Caco-2 (cell line): ENCODE data around the gene FEZ2. TPM values are rescaled to one million over a fixed set of nuclear protein-coding genes. Genes with fewer than 3 reads are reported as not detected.
A peak's percentile ranks its signal among the peaks of the same experiment; 100 is the strongest.

Experiments used
- BruUV-seq: library from RNA; stranded (reverse); fragments of 400-500 nt; replicated peaks from 2 replicates; lab custom pipeline; 2021; lab: Mats Ljungman, UMichigan
- CTCF ChIA-PET: fragments of 300-600 bp; sonication (Branson Sonifier 250); formaldehyde crosslinking; loops from one replicate; lab custom pipeline; 2022; ENCODE audit warnings: antibody characterized with exemption; lab: Charles Lee
- POLR2A ChIA-PET: fragments of 300-600 bp; sonication (Branson Sonifier 250); formaldehyde crosslinking; loops from one replicate; lab custom pipeline; 2022; ENCODE audit warnings: antibody characterized with exemption; lab: Charles Lee
- DNase-seq, 2 experiments: peaks; one replicate each; pipeline versions ENCODE4 v3.0.0 to v3.0.0-alpha.2; 2020 to 2022
- H3K27me3 ChIP-seq: replicated peaks from 2 replicates; pipeline ENCODE4 v1.6.0; 2011; ENCODE audit warnings: low read length; ENCODE audit not compliant: control insufficient read depth, insufficient read depth
- H3K36me3 ChIP-seq: 2 replicates; pipeline ENCODE4 v1.5.1; 2011; ENCODE audit warnings: low read length; ENCODE audit not compliant: control insufficient read depth, insufficient read depth
- H3K4me1 ChIP-seq: fragments of 250-450 bp; sonication (Bioruptor Pico); 2 replicates; pipeline ENCODE4 v1.5.1; 2020; ENCODE audit warnings: mild to moderate bottlenecking
- H3K4me3 ChIP-seq: 2 replicates; pipeline ENCODE4 v1.5.1; 2011; ENCODE audit warnings: low read depth, mild to moderate bottlenecking, control low read depth, low read length
- H3K9me3 ChIP-seq: fragments of 250-450 bp; sonication (Bioruptor Pico); 2 replicates; pipeline ENCODE4 v1.5.1; 2020; ENCODE audit warnings: mild to moderate bottlenecking, moderate library complexity
- H3K27ac Mint-ChIP-seq: one replicate; pipeline ENCODE4 v1.8.0; 2022; ENCODE audit warnings: mixed read lengths; ENCODE audit not compliant: unreplicated experiment
- H3K27me3 Mint-ChIP-seq: one replicate; pipeline ENCODE4 v1.8.0; 2022; ENCODE audit warnings: mixed read lengths; ENCODE audit not compliant: insufficient read depth, unreplicated experiment
- H3K36me3 Mint-ChIP-seq: one replicate; pipeline ENCODE4 v1.8.0; 2022; ENCODE audit warnings: mild to moderate bottlenecking, mixed read lengths; ENCODE audit not compliant: insufficient read depth, unreplicated experiment
- H3K4me1 Mint-ChIP-seq: one replicate; pipeline ENCODE4 v1.8.0; 2022; ENCODE audit warnings: low read depth, mixed read lengths; ENCODE audit not compliant: unreplicated experiment
- H3K4me3 Mint-ChIP-seq: one replicate; pipeline ENCODE4 v1.8.0; 2022; ENCODE audit warnings: mild to moderate bottlenecking, moderate library complexity, mixed read lengths; ENCODE audit not compliant: unreplicated experiment
- H3K9me3 Mint-ChIP-seq: one replicate; pipeline ENCODE4 v1.8.0; 2022; ENCODE audit warnings: mixed read lengths; ENCODE audit not compliant: unreplicated experiment
- CTCF ChIP-seq, 2 experiments: fragments of 200-600 bp in 1 of 2; IDR thresholded peaks; 1 replicate in 1 of 2; 2 replicates in 1 of 2; pipeline versions ENCODE4 v1.5.1 to v1.8.0; 2011 to 2022; ENCODE audit warnings: antibody characterized with exemption in 1 of 2, control low read depth in 1 of 2, inconsistent platforms in 1 of 2, low read depth in 1 of 2, low read length in 1 of 2, mild to moderate bottlenecking in 1 of 2, moderate library complexity in 1 of 2; ENCODE audit not compliant: insufficient read depth in 1 of 2, severe bottlenecking in 1 of 2, unreplicated experiment in 1 of 2
- intact Hi-C: fragments of 100-400 bp; cut with micrococcal nuclease; formaldehyde crosslinking; loops from one replicate; pipeline ENCODE4 v1.10.0; 2022; ENCODE audit not compliant: unreplicated experiment
- total RNA-seq: library from RNA; stranded (reverse); gene quantifications from 2 replicates; pipeline ENCODE4 v1.2.3, GENCODE V29; 2022

Gene FEZ2
- total RNA-seq, 1 experiment from 2014 or later = 55.8 TPM

GRCh38 chr2:36555789-36556188 lies 42.2 kb downstream of the FEZ2 start:
- Mint-ChIP-seq H3K27ac (no peak overlapping the region), H3K4me1 (peaks cover 15% of the 10 kb centered on the region), H3K9me3 (no peaks in the 10 kb centered on the region), H3K4me3 (no peak overlapping the region), H3K36me3 (peaks cover 96% of the 10 kb centered on the region), H3K27me3 (no peaks in the 10 kb centered on the region)
- BruUV-seq = no TSS peak
- ChIA-PET POLR2A (no interaction called here), CTCF (no interaction called here)
- intact Hi-C loops = no loop called here
- H3K4me3 ChIP-seq = no peak overlapping the region
- DNase-seq = no peak
- TF ChIP-seq CTCF (IDR thresholded peaks at IDR 0.05; ENCODE audit: insufficient read depth in 1 of 2, low read depth in 1 of 2, low read length in 1 of 2, severe bottlenecking in 1 of 2, unreplicated experiment in 1 of 2) = no peak
- peaks cover 7% of the 10 kb centered on the region for H3K4me1 ChIP-seq
- H3K36me3 ChIP-seq = peaks cover 3% of the 10 kb centered on the region
- H3K9me3 ChIP-seq = no peaks in the 10 kb centered on the region
- no peaks in the 10 kb centered on the region for H3K27me3 ChIP-seq

GRCh38 chr2:36554531-36554930 lies 43.4 kb downstream of the FEZ2 start:
- no peak for DNase-seq
- Histone ChIP-seq H3K9me3 (no peaks in the 10 kb centered on the region), H3K4me1 (no peaks in the 10 kb centered on the region), H3K4me3 (no peak overlapping the region), H3K27me3 (no peaks in the 10 kb centered on the region), H3K36me3 (peaks cover 3% of the 10 kb centered on the region)
- peak overlapping the region; percentile 9 for H3K27ac Mint-ChIP-seq
- H3K27me3 Mint-ChIP-seq = no peaks in the 10 kb centered on the region
- ChIA-PET CTCF (no interaction called here), POLR2A (no interaction called here)
- peaks cover 11% of the 10 kb centered on the region for H3K4me1 Mint-ChIP-seq
- TF ChIP-seq CTCF (IDR thresholded peaks at IDR 0.05; ENCODE audit: insufficient read depth in 1 of 2, low read depth in 1 of 2, low read length in 1 of 2, severe bottlenecking in 1 of 2, unreplicated experiment in 1 of 2) = no peak
- intact Hi-C loops = no loop called here
- no peaks in the 10 kb centered on the region for H3K9me3 Mint-ChIP-seq
- no peak overlapping the region for H3K4me3 Mint-ChIP-seq
- no TSS peak for BruUV-seq
- H3K36me3 Mint-ChIP-seq = peaks cover 98% of the 10 kb centered on the region

GRCh38 chr2:36553683-36554082 lies 44.3 kb downstream of the FEZ2 start:
- H3K27me3 Mint-ChIP-seq = no peaks in the 10 kb centered on the region
- CTCF ChIA-PET = no interaction called here
- peaks cover 99% of the 10 kb centered on the region for H3K36me3 Mint-ChIP-seq
- no peaks in the 10 kb centered on the region for H3K4me1 ChIP-seq
- H3K4me3 Mint-ChIP-seq = no peak overlapping the region
- H3K4me1 Mint-ChIP-seq = peaks cover 11% of the 10 kb centered on the region
- intact Hi-C loops = no loop called here
- H3K9me3 ChIP-seq = no peaks in the 10 kb centered on the region
- H3K27me3 ChIP-seq = no peaks in the 10 kb centered on the region
- POLR2A ChIA-PET = no interaction called here
- H3K4me3 ChIP-seq = no peak overlapping the region
- peak overlapping the region; percentile 24 for H3K27ac Mint-ChIP-seq
- no peaks in the 10 kb centered on the region for H3K9me3 Mint-ChIP-seq
- H3K36me3 ChIP-seq = peaks cover 3% of the 10 kb centered on the region
- no peak for DNase-seq
- TF ChIP-seq CTCF (IDR thresholded peaks at IDR 0.05; ENCODE audit: insufficient read depth in 1 of 2, low read depth in 1 of 2, low read length in 1 of 2, severe bottlenecking in 1 of 2, unreplicated experiment in 1 of 2) = no peak
- no TSS peak for BruUV-seq
